HG02759 (cell line): ENCODE measurements around the gene ARHGAP26.

Experiments used
- ATAC-seq: cut with Tn5 transposase; IDR thresholded peaks from one replicate; pipeline ENCODE4 v1.9.1; 2021; ENCODE audit warnings: mild to moderate bottlenecking, moderate library complexity; ENCODE audit not compliant: unreplicated experiment

Gene ARHGAP26

DNA sequence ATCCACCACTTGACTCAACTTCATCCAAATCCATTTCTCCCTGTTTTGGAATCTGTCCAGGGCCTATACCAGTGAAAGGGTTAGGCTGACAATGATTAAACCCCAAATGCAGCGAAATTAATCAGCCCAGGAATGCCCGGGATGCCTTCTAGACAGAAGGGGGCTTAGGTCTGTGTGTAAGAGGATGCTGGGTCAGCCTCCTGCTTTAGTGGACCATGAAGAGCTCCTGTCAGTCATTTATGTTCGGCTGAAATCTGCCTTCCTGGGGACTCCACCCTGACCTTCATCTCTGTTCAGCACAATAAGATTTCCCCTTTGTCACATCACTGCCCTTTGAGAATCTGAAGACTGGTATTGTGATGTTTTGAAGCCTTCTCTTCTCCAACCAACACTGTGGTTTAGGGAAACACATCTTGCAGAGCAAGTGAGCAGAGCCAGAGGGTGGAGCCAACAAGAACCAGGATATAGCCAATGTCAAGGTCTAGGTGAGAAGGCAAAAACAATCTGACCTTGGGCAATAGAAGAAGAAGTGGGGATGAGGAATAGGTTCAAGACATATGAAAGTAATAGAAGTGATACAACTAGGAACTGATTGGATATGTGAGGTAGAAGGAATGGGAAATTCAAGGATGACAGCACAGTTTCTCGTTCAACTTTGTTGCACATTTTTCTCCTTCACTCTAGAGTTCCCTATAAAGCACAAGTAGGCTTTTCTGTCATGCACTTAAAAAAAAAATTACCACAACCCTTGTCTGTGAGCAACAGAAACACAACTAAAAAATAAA, 234.4 kb downstream of the ARHGAP26 start:
- peak; percentile 49 for ATAC-seq

DNA sequence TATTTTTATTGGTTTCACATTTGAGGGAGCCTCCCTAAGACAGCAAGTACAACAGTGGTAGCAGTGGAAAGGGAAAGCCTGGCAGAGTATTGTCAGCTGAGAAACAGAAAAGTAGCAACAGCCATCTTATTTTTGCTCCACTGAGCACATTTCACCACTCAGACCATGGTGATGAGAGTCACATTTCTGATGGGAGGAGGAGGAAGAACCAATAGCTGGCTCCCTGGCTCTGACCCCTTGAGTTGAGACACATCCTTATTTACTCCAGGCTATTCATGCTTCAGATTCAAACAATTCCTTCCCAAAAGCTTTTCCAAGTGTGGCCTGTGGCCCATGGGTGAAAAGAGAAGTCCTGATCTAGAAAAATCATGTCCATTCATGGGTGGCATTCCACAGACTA, 236.3 kb downstream of the ARHGAP26 start:
- no peak for ATAC-seq

DNA sequence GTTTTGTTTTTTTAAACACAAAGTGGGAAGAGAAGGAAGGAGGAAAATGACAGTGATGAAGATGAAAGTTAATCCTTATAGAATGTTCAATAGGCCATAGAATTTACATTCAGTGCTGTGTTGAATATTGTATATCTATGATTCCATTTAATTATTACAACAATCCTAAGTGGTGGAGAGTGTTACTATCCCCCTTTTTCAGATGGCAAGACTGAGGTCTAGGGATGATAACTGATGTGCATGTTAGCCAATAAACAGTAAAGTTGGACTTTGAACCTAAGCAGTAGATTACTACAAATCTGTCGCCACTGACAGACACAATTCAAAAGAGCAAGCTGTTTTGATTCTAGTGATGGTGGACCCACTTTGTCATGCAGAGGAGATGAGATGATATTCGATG, 237.9 kb downstream of the ARHGAP26 start:
- no peak for ATAC-seq

DNA sequence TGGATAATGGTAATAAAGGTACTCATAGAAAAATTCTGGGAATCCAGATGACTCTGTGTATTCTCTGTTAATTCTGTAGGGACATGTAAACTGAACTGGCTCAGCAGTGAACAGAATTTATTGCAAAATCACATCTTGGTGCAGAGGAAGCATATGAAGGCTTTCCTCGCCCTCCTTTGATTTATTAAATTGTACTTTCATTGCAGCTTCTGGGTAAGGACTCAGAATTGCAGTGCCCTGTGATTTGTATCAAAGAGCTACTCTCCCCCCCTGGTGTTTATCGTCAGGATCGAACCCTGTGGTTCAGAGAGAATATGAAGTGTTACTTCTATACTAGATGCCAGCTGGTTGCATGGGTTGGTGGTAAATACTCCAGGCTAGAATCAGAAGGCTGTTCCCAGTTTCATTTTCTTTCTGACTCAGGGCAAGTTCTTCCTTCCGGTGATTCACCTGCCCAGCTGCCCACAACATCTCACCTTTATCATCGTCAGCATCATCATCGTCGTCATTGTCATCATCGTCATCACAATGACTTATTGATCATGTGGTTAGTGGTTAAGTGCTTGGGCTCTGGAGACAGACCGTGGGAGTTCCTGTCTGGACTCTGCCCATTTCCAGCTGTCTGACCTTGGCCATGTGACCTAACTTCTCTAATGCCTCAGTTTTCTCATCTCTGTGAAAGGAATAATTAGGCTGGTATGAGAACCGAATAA, 238.8 kb downstream of the ARHGAP26 start:
- peak; percentile 82 for ATAC-seq

DNA sequence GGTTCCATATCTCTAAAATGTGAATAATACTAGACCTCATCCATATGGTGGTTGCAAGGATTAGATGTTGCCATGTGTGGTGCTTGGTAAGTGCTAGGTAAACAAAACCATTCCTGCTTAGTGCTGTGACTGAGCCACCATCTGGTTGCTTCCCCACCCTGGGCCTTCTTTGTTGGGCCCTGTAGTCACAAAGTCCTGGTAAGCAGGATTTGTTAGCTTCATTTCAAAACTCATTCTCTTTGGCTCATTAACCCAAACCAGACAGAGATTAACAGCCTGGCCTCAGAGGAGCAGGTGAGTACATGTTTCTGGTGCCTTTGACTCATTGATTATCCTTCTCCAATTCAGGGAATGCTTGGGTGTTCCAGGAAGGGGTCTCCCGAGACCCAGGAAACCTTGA, 240.2 kb downstream of the ARHGAP26 start:
- ATAC-seq, result no peak

DNA sequence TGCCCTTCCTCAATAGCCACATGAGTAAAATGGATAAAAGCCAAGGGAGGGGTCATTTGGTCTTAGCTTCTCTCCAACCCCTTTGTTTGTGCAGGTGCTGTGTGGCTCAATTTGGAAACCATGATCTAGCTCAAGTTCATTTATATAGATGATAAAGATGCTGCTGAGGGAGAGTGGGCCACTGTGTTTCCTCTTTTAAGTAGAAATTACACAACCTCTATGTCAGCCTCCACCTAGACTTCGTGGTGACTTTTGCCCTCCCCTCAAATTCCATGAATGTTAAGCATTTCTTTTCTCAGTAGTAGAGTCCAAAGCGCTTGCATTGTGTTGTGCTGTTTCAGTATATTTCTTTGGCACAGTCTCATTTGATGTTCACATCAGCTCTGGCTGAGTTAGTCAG, 241.4 kb downstream of the ARHGAP26 start:
- ATAC-seq, result no peak

DNA sequence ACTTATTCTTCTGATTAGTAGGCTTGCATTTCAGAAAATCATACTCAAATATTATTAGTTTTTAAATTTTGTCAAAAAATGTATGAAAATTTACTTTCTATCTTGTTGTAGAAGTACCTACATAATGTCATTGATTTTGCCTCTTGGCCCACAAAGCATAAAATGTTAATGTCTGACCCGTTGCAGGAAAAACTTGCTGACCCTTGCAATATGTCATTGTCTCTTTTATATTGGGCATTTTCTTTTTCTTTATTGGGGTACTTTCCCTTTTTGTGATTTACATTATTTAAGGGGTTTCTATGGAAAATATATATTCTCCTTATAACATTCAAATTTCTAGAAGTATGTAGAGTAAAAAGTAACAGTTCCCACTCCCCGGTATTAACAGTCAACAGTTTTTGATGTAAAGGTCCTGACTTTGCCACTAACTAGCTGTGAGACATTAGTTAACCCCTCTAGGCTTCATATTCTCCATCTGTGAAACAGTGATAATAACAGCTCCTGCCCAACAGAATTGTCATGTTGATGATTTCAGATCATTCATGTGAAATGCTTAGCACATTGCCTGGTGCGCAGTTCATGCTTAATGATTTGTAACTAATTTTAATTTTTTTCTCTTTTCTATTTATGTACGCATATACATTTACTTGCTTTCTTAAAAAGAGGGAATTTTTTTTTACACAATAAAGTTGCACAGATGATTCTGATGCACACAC, 243.2 kb downstream of the ARHGAP26 start:
- ATAC-seq, result no peak

DNA sequence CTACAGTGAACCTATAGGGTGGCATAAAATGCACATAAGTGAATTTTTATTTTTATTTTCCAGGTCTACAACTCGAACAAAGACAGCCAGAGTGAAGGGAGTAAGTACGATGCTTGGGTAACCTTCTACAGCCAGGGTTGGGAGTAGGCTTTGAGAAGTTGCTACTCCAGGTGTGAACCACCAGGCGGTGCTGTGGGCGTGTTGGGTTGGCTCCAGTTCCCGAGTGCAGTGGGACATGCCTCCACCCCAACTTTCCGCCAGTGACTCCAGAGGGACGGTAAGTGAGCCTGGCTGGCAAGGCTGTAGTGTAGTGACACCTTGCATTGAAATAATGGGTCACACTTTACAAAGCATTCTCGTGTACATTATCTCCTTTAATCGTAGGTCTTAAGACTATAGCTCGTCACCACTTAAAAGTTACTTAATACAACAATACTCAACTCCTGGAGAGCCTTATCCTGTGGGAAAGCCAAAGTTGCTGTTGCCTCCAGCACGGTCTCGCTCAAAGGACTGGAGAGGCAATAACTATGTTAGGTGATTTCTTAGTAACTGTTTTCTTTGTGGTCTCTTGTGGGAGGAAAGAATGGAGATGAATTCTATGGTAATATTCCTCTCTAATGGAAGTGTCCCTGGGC, 244.0 kb downstream of the ARHGAP26 start:
- ATAC-seq, result no peak

DNA sequence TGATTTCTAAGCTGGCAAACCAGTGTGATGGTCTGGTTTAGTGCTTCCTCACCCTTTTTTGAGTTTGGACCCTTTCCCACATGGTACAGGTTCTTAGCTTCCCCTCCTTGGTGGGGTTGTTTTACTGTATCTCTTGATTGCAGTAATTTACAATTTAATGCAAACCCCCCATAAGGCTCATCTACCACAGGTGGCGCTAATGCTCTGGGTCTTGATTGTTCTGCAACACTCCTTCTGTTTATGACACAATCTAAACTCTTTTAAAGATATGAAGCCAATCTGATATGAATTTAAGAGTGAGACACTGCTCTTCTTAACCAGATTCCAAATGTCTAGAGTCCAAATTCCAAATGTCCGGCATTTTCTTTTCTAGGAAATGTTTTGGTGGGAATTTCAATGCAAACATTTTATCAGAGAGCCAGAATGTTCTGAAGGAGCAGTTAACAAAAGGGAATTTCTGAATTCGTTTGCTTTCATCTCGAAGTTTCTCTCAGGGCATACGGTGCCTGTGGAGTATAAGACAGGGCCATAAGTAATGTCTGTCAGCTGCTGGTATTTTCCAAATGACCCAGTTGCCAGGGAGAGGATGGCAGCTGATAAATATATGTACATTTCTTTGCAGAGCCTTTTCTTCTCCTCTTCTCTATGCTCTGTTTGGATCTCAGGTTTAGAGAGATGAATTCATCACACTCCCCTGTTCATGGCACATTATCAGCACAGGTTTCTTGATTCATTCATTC, 246.8 kb downstream of the ARHGAP26 start:
- ATAC-seq, result no peak

DNA sequence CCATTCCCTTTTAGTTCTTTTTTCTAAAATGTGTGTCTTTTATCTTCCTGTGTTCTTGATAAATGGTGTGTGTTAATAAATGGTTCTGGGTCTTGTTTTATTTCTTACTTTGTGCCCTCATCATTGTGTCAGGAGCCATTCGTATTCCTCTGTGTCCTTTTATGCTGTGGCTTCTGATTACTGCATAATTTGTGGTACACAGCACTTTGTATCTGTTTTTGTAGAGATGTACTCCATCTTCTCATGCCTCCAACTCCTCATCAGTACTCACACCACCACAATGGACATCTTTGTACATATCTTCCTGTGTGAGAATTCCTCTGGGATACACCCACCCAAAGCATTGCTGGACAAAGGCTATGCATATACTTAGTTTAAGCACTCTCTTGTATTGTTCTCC, 247.4 kb downstream of the ARHGAP26 start:
- ATAC-seq, result no peak

DNA sequence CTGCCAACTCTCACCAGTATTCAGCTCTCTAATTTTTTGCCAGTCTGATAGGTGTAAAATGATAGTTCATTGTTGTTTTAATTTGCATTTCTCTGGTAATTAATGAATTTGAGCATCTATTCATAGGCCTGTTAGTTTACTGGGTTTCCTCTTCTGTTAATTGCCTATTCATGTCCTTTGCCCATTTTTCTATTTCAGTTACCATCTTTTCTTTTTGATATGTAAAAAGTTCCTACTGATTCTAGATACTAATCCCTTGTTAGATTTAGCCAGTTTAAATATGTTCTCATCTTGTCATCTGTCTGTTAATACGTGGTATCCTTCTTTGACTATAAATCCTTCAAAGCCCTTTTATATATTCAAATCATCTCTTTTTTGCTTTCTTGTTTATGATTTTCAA, 247.8 kb downstream of the ARHGAP26 start:
- ATAC-seq, result no peak

DNA sequence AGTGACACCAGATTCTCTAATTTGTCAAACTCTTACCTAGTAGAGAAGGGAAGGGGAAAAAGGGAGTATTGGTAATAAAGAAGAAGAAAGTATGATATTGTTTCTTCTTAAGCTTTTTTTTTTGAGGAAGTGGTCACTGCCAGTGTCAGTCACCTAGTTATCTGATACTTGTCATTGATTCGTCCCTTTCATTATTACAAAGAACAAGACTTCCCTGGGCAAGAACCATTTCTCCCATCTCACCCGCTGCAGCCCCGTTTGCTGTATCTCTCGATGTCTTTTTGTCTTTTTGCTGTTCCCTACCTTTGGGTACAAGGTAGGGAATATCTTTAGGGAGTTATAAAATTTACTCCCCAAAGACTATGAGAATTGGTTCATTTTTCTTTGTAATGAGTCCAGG, 249.0 kb downstream of the ARHGAP26 start:
- ATAC-seq, result no peak

DNA sequence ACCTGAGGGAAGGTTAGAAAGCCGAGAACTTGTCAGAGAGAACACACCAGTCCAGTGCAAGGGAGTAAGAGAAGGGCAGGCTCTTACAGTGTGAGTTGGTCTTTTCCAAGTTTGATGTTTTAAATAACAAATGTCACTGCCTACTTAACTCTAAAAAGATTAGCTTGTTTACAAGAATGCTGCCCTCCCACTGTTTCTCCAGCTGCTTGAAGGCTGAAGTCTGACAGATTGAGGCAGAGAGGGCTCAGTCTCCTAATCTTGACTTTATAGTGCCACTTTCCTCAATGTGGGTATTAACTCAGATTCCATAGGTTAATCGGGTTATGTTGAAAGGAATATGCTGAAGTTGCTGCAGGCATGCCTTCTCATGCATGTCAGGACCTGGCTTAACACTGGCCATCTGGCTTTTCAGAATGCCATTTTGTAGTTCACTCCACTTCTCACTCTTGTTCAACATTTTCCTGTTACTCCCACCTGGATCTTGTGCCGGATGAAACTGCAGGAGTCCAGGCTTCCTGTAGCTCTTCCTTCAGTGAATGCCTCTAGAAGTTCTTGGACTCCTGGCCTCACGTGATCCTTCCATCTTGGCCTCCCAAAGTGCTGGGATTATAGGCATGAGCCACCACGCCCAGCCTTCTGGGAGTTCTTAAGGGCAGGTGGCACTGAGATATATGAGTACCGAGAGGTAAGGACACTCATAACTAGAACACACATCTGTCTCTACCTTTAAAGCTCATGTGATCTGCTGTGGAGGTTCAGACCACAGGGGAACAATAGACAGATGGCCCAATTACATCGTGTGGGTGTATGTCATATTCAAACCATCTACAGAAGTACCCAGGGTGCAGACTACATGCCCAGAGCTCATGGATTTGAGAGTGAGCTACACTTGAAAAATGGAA, 249.7 kb downstream of the ARHGAP26 start:
- peak; percentile 87 for ATAC-seq

DNA sequence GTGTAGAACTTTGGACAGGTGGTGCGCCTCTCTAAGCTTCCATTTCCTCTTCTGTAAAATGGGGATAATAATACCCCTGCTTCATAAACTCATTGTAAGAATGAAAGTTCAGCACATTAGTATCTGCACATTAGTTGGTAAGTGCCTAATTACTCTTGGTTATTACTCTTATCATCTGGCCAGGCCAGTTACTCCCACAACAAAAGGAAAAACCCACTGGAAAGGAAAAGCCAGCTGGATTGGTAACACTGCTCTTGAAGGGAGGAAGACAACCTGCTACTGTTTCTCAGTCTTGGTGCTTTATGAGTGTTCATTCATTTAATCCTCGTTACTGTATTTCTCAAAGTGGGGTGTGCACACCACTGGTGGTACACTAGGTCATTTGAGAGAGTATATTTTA, 251.4 kb downstream of the ARHGAP26 start:
- ATAC-seq, result no peak

DNA sequence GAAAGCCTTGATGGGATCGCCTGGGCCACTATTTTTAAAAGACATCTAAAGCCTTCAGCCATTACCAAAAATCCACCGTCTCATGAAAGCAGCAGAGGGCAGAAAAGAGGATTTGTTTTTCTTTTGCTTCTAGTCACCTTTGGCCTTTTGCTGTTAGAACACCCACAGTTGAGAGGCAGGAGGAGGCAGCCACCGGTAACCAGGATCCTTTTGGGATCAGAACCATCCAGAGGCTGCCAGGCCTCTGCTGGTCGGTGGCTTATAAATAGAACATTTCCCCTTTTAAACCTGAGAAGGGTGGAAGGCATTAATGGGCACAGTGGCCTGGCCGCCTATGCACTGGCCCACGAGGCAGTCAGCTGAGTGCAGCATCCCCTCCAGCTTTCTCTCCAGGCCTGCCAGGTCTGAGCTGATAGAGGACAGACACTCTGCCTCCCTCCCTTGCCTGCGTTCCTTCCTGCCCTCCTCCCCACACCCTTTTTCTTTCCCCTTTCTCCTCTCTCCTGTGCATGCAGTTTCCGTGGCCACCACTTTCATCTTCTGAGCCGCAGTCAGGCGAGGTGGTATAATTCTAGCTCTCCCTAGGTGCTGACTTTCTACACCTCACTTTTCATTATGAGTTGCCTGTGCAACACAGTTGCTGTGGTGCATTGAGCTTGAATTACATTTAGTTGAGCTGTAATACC, 253.4 kb downstream of the ARHGAP26 start:
- peak; percentile 55 for ATAC-seq

DNA sequence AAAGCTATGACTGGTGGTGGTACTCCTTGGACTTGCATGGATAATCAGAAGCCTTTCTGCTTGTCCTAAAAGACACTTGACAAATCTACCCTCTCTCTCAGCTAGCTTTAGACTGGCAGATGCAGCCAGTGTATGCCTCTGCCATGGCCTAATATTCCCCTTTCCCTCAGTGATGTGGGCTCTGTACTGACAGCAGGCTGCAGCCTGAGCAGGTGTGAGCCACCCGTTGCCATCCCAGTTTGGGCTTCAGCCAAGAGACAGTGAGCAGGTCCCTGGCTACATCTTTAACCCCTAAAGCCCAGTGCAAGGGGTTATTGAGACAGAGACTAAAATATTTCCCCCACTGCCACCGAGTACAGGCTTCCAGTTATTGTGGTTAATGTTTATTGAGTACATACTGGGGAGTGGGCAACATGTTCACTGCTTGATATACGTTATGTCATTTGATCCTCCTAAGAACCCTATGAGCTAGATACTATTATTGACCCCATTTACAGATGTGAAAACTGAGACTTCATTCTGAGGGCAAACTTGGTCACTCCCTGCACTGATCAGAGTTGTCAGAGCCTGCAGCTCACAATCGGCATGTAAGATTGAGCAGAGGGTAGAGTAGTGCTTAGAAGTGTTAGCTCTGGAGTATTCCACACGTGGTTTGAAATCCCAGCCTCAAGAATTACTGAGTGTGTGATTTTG, 254.2 kb downstream of the ARHGAP26 start:
- ATAC-seq, result no peak

DNA sequence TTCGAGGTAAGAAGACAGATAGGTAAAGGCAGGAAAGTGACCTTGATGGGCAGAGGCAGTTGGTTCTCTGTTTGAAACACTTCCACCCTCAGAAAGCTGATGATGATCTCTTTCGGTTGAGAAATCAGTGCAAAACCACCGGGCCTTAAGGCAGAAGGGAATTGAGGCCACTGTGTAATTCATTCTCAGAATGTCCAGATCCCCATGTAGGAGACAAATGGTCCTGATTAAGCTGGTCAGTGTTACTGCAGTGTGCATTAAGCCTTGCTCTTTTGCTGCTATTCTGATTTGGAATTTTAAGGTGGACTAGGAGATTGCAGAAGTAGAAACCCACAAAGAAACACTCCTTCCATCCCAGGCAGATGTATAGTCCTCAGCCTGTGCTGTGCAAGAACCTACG, 255.2 kb downstream of the ARHGAP26 start:
- ATAC-seq, result no peak

DNA sequence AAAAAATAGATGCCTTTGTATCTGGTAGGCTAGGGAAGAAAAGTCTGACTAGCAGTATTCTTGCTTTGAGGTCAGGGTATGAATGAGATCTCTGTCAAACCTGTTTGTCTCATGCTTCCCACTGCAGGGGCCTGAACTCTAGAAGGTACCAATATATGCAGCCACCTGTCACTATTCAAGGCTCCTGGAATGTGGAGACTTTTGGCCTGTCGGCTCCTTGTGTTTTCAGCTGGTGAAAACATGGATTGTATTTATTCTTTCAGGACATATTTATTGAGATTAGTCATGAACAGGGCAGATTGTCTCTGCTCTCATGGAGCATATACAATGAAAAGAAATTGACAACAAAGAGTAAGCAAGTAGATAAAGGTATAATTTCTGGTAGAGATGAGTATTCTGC, 255.8 kb downstream of the ARHGAP26 start:
- no peak for ATAC-seq

DNA sequence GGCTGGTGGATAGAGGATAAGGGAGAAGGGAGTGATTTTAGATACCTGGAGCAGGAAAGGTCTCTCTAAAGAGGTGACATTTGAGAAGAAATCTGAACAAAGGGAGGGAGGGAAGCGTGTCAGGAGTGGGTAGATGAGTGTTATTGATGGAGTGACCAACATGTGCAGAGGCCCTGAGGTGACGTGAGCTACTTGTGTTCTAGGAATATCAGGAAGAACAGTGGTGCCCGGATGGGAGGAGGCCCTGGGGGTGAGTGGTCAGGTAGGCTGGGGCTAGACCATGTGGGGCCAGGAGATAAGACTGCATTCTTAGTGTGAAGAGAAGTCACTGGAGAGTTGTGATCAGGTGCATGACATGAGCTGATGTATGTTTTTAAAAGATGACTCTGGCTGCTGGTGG, 256.2 kb downstream of the ARHGAP26 start:
- ATAC-seq, result no peak
